Measurements from ENCODE around the gene RALGPS1. TPM values are rescaled to one million over a fixed set of nuclear protein-coding genes. Genes with fewer than 3 reads are reported as not detected.

RALGPS1 gene
- total RNA-seq, 2 experiments from 2014 or later = 14.1 to 14.4 TPM

DNA sequence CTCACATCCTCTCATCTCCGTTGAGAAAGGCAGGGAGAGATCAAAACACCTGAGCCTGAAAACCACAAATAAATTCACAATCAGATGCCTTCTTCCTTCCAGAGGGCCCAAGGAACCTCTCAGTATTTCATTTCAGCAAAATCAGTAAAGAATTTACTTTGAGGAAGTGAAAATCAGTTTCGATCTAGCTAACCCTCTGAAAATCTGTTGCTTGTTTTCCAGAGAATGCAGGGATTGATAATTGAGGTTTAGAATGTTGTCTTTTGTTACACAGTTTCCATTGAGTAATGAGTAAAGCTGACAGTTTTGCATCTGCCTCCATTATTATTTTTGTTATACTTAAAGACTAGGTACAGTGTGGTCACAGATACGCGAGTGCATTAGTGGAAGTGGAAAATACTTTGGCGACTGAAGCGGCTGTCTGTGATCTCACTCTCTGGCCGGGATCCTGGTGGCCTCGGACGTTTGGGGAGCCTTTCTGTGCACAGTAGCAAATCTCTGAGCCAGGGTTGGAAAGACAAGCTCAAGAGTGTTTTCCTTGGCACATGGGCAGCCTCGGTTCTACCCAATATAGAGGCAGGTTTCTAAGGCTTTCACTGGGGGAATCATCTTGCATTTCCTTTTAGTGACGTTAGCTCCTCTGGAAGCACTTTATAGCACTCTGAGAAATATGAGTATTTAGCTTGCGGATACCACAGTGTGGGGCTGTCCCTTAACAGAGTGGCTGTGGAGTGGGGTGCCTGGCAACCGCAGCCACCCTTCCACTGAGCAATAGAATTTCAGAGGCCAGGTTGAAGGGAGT is 240.0 kb downstream of the RALGPS1 start:
- Histone ChIP-seq H3K79me2 (ENCODE audit: insufficient read depth, low read depth, low read length) (no peaks in the 10 kb centered on the region), H3K9me3 (ENCODE audit: low read length) (no peaks in the 10 kb centered on the region), H3K4me2 (ENCODE audit: low read length) (peak overlapping the region; percentile 54), H2AFZ (ENCODE audit: low read length) (peak overlapping the region; percentile 84), H3K9me2 (ENCODE audit: insufficient read depth, low read length) (no peaks in the 10 kb centered on the region), H3K36me3 (ENCODE audit: insufficient read depth, low read length) (no peaks in the 10 kb centered on the region), H4K20me1 (ENCODE audit: insufficient read depth, low read length) (no peaks in the 10 kb centered on the region), H3K4me3 (ENCODE audit: low read depth, low read length, poor library complexity, severe bottlenecking) (peak overlapping the region; percentile 12), H3K27ac (ENCODE audit: low read depth, low read length, poor library complexity, severe bottlenecking) (peak overlapping the region; percentile 46), H3K4me1 (ENCODE audit: insufficient read depth, low read length, poor library complexity, severe bottlenecking) (peaks cover 34% of the 10 kb centered on the region)
- CTCF ChIA-PET (ENCODE audit: unreplicated experiment) = no interaction called here
- no TSS peak for BruUV-seq (replicated peaks)
- TF ChIP-seq EZH2phosphoT487 (IDR thresholded peaks at IDR 0.05; ENCODE audit: borderline replicate concordance, low read depth, low read length) = no peak
- TF ChIP-seq, protein P1, sequence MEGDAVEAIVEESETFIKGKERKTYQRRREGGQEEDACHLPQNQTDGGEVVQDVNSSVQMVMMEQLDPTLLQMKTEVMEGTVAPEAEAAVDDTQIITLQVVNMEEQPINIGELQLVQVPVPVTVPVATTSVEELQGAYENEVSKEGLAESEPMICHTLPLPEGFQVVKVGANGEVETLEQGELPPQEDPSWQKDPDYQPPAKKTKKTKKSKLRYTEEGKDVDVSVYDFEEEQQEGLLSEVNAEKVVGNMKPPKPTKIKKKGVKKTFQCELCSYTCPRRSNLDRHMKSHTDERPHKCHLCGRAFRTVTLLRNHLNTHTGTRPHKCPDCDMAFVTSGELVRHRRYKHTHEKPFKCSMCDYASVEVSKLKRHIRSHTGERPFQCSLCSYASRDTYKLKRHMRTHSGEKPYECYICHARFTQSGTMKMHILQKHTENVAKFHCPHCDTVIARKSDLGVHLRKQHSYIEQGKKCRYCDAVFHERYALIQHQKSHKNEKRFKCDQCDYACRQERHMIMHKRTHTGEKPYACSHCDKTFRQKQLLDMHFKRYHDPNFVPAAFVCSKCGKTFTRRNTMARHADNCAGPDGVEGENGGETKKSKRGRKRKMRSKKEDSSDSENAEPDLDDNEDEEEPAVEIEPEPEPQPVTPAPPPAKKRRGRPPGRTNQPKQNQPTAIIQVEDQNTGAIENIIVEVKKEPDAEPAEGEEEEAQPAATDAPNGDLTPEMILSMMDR (conservative IDR thresholded peaks at IDR 0.05; ENCODE audit: low read length) = no peak
- POLR2A ChIA-PET = no interaction called here
- DNase-seq (ENCODE audit: low spot score) = peak; percentile 49
- intact Hi-C loops (cut with micrococcal nuclease; ENCODE audit: unreplicated experiment) = no loop called here

- intact Hi-C loops (cut with micrococcal nuclease; ENCODE audit: unreplicated experiment) = no loop called here
These were observed 240.9 kb downstream of the RALGPS1 start for GRCh38 chr9:127155314-127155960.

More at GRCh38 chr9:127155314-127155960, 240.9 kb downstream of the RALGPS1 start:
- Histone ChIP-seq H3K27ac (ENCODE audit: low read depth, low read length, poor library complexity, severe bottlenecking) (no peak overlapping the region), H2AFZ (ENCODE audit: low read length) (no peak overlapping the region), H4K20me1 (ENCODE audit: insufficient read depth, low read length) (no peaks in the 10 kb centered on the region), H3K9me2 (ENCODE audit: insufficient read depth, low read length) (no peaks in the 10 kb centered on the region), H3K79me2 (ENCODE audit: insufficient read depth, low read depth, low read length) (no peaks in the 10 kb centered on the region), H3K4me1 (ENCODE audit: insufficient read depth, low read length, poor library complexity, severe bottlenecking) (peaks cover 36% of the 10 kb centered on the region), H3K36me3 (ENCODE audit: insufficient read depth, low read length) (no peaks in the 10 kb centered on the region), H3K4me2 (ENCODE audit: low read length) (no peak overlapping the region), H3K9me3 (ENCODE audit: low read length) (no peaks in the 10 kb centered on the region), H3K4me3 (ENCODE audit: low read depth, low read length, poor library complexity, severe bottlenecking) (no peak overlapping the region)
- DNase-seq (ENCODE audit: low spot score) = no peak
- TF ChIP-seq, protein P1 (conservative IDR thresholded peaks at IDR 0.05; ENCODE audit: low read length) = no peak
- no peak for TF ChIP-seq EZH2phosphoT487 (IDR thresholded peaks at IDR 0.05; ENCODE audit: borderline replicate concordance, low read depth, low read length)
- POLR2A ChIA-PET = no interaction called here
- no TSS peak for BruUV-seq (replicated peaks)
- CTCF ChIA-PET (ENCODE audit: unreplicated experiment) = no interaction called here

Data from OCI-LY7 (cell line).